HG02588 (cell line): ENCODE data around the gene MEI4.
"Not testable (repeated sequence)": the region's sequence is repeated elsewhere in the genome, so short reads cannot be mapped to it uniquely, and the experiment has no call there.

Experiments used
- ATAC-seq: cut with Tn5 transposase; IDR thresholded peaks from one replicate; pipeline ENCODE4 v1.9.1; 2021; ENCODE audit warnings: mild to moderate bottlenecking, moderate library complexity; ENCODE audit not compliant: unreplicated experiment

The MEI4 gene

GRCh38 chr6:77813090-77813489 is 160.3 kb downstream of the MEI4 start:
- no peak for ATAC-seq

- ATAC-seq = no peak
These were observed 161.3 kb downstream of the MEI4 start for GRCh38 chr6:77814119-77814518.

GRCh38 chr6:77815531-77815930 is 162.7 kb downstream of the MEI4 start:
- ATAC-seq = no peak

- no peak for ATAC-seq
These were observed 164.0 kb downstream of the MEI4 start for GRCh38 chr6:77816766-77817270.

- ATAC-seq = no peak
These were observed 169.4 kb downstream of the MEI4 start for GRCh38 chr6:77822265-77822664.

GRCh38 chr6:77825204-77825603 is 172.4 kb downstream of the MEI4 start:
- ATAC-seq = no peak

GRCh38 chr6:77829736-77830135 is 176.9 kb downstream of the MEI4 start:
- ATAC-seq = no peak

- not testable (repeated sequence) for ATAC-seq
These were observed 180.9 kb downstream of the MEI4 start for GRCh38 chr6:77833749-77834148.

- no peak for ATAC-seq
These were observed 181.8 kb downstream of the MEI4 start for GRCh38 chr6:77834591-77834996.

GRCh38 chr6:77837034-77837784 is 184.4 kb downstream of the MEI4 start:
- no peak for ATAC-seq

GRCh38 chr6:77839292-77839691 is 186.5 kb downstream of the MEI4 start:
- ATAC-seq = no peak

GRCh38 chr6:77844822-77845221 is 192.0 kb downstream of the MEI4 start:
- ATAC-seq = no peak

GRCh38 chr6:77853401-77853800 is 200.6 kb downstream of the MEI4 start:
- ATAC-seq = no peak

GRCh38 chr6:77856391-77856790 is 203.6 kb downstream of the MEI4 start:
- no peak for ATAC-seq

- ATAC-seq = no peak
These were observed 204.6 kb downstream of the MEI4 start for GRCh38 chr6:77857421-77857820.

- ATAC-seq = no peak
These were observed 223.5 kb downstream of the MEI4 start for GRCh38 chr6:77876300-77876699.

GRCh38 chr6:77879527-77879926 is 226.7 kb downstream of the MEI4 start:
- no peak for ATAC-seq

- ATAC-seq = no peak
These were observed 227.7 kb downstream of the MEI4 start for GRCh38 chr6:77880501-77880900.

- no peak for ATAC-seq
These were observed 231.0 kb downstream of the MEI4 start for GRCh38 chr6:77883851-77884250.

- no peak for ATAC-seq
These were observed 240.6 kb downstream of the MEI4 start for GRCh38 chr6:77893391-77893790.

- ATAC-seq = no peak
These were observed 253.2 kb downstream of the MEI4 start for GRCh38 chr6:77906070-77906469.

- no peak for ATAC-seq
These were observed 258.0 kb downstream of the MEI4 start for GRCh38 chr6:77910826-77911225.

- ATAC-seq = no peak
These were observed 273.4 kb downstream of the MEI4 start for GRCh38 chr6:77926198-77926751.
